GM23338 (cell line): Measurements from ENCODE around the gene ANXA7. TPM values are rescaled to one million over a fixed set of nuclear protein-coding genes. Genes with fewer than 3 reads are reported as not detected.
A peak's percentile ranks its signal among the peaks of the same experiment; 100 is the strongest.

Source experiments
- ATAC-seq: fragments of 200-7000 bp; cut with Tn5 transposase; 3 replicates; pipeline ENCODE4 v1.9.1; 2020
- DNase-seq: peaks from one replicate; pipeline ENCODE4 v3.0.0-alpha.2; 2015; ENCODE audit warnings: low spot score
- H2AFZ ChIP-seq: fragments of 200-600 bp; sonication (generic); 2 replicates; pipeline ENCODE4 v1.8.0; 2016; ENCODE audit warnings: antibody characterized with exemption, mild to moderate bottlenecking, moderate library complexity
- H3F3A ChIP-seq: fragments of 200-600 bp; sonication (generic); replicated peaks from 2 replicates; pipeline ENCODE4 v1.8.0; 2017; ENCODE audit warnings: antibody characterized with exemption, mixed run types, low read depth
- H3K27ac ChIP-seq: fragments of 200-600 bp; sonication (generic); 2 replicates; pipeline ENCODE4 v1.6.1; 2016; ENCODE audit warnings: low read depth
- H3K27me3 ChIP-seq: fragments of 200-600 bp; sonication (generic); 2 replicates; pipeline ENCODE4 v1.8.0; 2016; ENCODE audit warnings: mild to moderate bottlenecking, mixed run types, moderate library complexity; ENCODE audit not compliant: insufficient read depth
- H3K36me3 ChIP-seq: fragments of 200-600 bp; sonication (generic); 2 replicates; pipeline ENCODE4 v1.8.0; 2016; ENCODE audit warnings: mild to moderate bottlenecking; ENCODE audit not compliant: insufficient read depth
- H3K4me1 ChIP-seq: fragments of 200-600 bp; sonication (generic); 2 replicates; pipeline ENCODE4 v1.8.0; 2016; ENCODE audit warnings: mild to moderate bottlenecking, moderate library complexity; ENCODE audit not compliant: insufficient read depth
- H3K4me2 ChIP-seq: fragments of 200-600 bp; sonication (generic); 2 replicates; pipeline ENCODE4 v1.7.1; 2017; ENCODE audit warnings: mixed run types
- H3K4me3 ChIP-seq: fragments of 200-600 bp; sonication (generic); 2 replicates; pipeline ENCODE4 v1.6.1; 2016; ENCODE audit warnings: mixed run types
- H3K79me2 ChIP-seq: fragments of 200-600 bp; sonication (generic); replicated peaks from 2 replicates; pipeline ENCODE4 v1.8.0; 2017; ENCODE audit warnings: mild to moderate bottlenecking; ENCODE audit not compliant: insufficient read depth
- H3K9me2 ChIP-seq: fragments of 200-600 bp; sonication (generic); 2 replicates; pipeline ENCODE4 v1.8.0; 2017; ENCODE audit not compliant: insufficient read depth
- H4K20me1 ChIP-seq: fragments of 200-600 bp; sonication (generic); replicated peaks from 2 replicates; pipeline ENCODE4 v1.8.0; 2017; ENCODE audit warnings: mild to moderate bottlenecking; ENCODE audit not compliant: insufficient read depth
- H3K27ac Mint-ChIP-seq: 2 replicates; pipeline ENCODE4 v1.8.0; 2020; ENCODE audit warnings: inconsistent platforms, mild to moderate bottlenecking, moderate library complexity, mixed read lengths
- H3K27me3 Mint-ChIP-seq: 3 replicates; pipeline ENCODE4 v1.8.0; 2022; ENCODE audit warnings: low read depth, mild to moderate bottlenecking, moderate library complexity, mixed read lengths, inconsistent platforms; ENCODE audit not compliant: insufficient read depth, poor library complexity
- H3K36me3 Mint-ChIP-seq: 3 replicates; pipeline ENCODE4 v1.8.0; 2021; ENCODE audit warnings: low read depth, mild to moderate bottlenecking, inconsistent platforms, moderate library complexity, mixed read lengths
- H3K4me1 Mint-ChIP-seq: 3 replicates; pipeline ENCODE4 v1.8.0; 2020; ENCODE audit warnings: mild to moderate bottlenecking, inconsistent platforms, mixed read lengths
- H3K4me3 Mint-ChIP-seq: 3 replicates; pipeline ENCODE4 v1.8.0; 2021; ENCODE audit warnings: moderate library complexity, mild to moderate bottlenecking, inconsistent platforms, mixed read lengths
- H3K9me3 Mint-ChIP-seq: 3 replicates; pipeline ENCODE4 v1.8.0; 2020; ENCODE audit warnings: moderate library complexity, mild to moderate bottlenecking, inconsistent platforms, mixed read lengths
- CREB1 ChIP-seq: fragments of 250-450 bp; sonication (Bioruptor Pico); IDR thresholded peaks from 2 replicates; pipeline ENCODE4 v1.5.0; 2020; ENCODE audit warnings: low read depth, mild to moderate bottlenecking, moderate library complexity
- EZH2 ChIP-seq: fragments of 200-600 bp; sonication (generic); IDR thresholded peaks from one replicate; pipeline ENCODE4 v1.8.0; 2017; ENCODE audit warnings: antibody characterized with exemption, mild to moderate bottlenecking, low read depth; ENCODE audit not compliant: unreplicated experiment
- EZH2phosphoT487 ChIP-seq: fragments of 200-600 bp; sonication (generic); IDR thresholded peaks from one replicate; pipeline ENCODE4 v1.8.1; 2018; ENCODE audit warnings: antibody characterized with exemption; ENCODE audit not compliant: unreplicated experiment
- JUNB ChIP-seq: IDR thresholded peaks from one replicate; pipeline ENCODE4 v1.6.1; 2016; ENCODE audit warnings: antibody characterized with exemption; ENCODE audit not compliant: unreplicated experiment
- NANOG ChIP-seq: IDR thresholded peaks from 2 replicates; pipeline ENCODE4 v1.6.1; 2016; ENCODE audit warnings: antibody characterized with exemption, borderline replicate concordance
- POLR2AphosphoS5 ChIP-seq: IDR thresholded peaks from 2 replicates; pipeline ENCODE4 v1.6.1; 2016; ENCODE audit warnings: antibody characterized with exemption, low read depth
- STAT1 ChIP-seq: IDR thresholded peaks from one replicate; pipeline ENCODE4 v1.6.1; 2016; ENCODE audit warnings: antibody characterized with exemption; ENCODE audit not compliant: unreplicated experiment
- ZNF114 ChIP-seq: fragments of 250-450 bp; sonication (Bioruptor Pico); IDR thresholded peaks from 2 replicates; pipeline ENCODE4 v1.5.0; 2020; ENCODE audit warnings: mild to moderate bottlenecking, moderate library complexity
- ZNF331 ChIP-seq: fragments of 250-450 bp; sonication (Bioruptor Pico); IDR thresholded peaks from 2 replicates; pipeline ENCODE4 v1.5.0; 2020; ENCODE audit warnings: low read depth, mild to moderate bottlenecking, moderate library complexity
- polyA plus RNA-seq: library from polyadenylated mRNA; unstranded; fragments of >200 nt; fragmentation: Nextera tagmentation; extraction: Ambion mirVana; gene quantifications from 2 replicates; pipeline ENCODE4 v1.2.1, GENCODE V29; 2016
- total RNA-seq: library from RNA; depleted of rRNA; stranded (reverse); fragments of >200 nt; shearing (Covaris generic); gene quantifications from 2 replicates; pipeline ENCODE4 v1.2.3, GENCODE V29; 2014
- TF ChIP-seq, protein P1 (sequence below): fragments of 250-450 bp; sonication (Bioruptor Pico); IDR thresholded peaks from 2 replicates; pipeline ENCODE4 v1.5.0; 2020; ENCODE audit warnings: mild to moderate bottlenecking, moderate library complexity
- TF ChIP-seq, protein P2 (sequence below), 2 experiments: fragments of 200-600 bp in 1 of 2; sonication (generic) in 1 of 2; conservative IDR thresholded peaks; 2 replicates each; pipeline versions ENCODE4 v1.5.1 to v1.6.1; 2016 to 2017; ENCODE audit warnings: antibody characterized with exemption in 2 of 2, low read depth in 2 of 2, mild to moderate bottlenecking in 2 of 2, moderate library complexity in 1 of 2
- TF ChIP-seq, protein P3 (sequence below): IDR thresholded peaks from 2 replicates; pipeline ENCODE4 v1.6.1; 2016; ENCODE audit warnings: antibody characterized with exemption
- TF ChIP-seq, protein P4 (sequence below): IDR thresholded peaks from one replicate; pipeline ENCODE4 v1.6.1; 2018; ENCODE audit warnings: antibody characterized with exemption; ENCODE audit not compliant: unreplicated experiment

ANXA7 gene
- total and polyA plus RNA-seq, 2 experiments from 2014 or later, result 63.7 to 80.1 TPM

DNA sequence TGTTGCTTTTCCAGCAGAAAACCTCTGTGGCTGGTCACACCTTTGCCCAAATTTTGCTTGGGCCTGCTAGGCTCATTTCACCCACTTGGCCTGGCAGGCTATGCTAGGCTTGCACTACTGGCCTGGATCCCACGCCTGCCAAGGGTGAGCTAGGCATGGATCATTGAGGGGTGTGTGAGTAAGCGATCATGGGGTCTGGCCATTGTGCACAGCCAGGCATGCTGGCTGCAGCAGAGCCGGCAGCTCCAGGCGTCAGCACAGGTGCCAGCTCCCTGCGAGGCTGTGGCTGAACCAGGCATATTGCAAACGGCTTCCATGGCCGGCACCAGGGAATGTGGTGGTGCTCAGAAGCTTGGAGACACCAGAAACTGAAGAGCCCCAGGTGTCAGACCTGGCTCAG lies 74.4 kb downstream of the ANXA7 start:
- DNase-seq, result no peak
- Histone ChIP-seq H3K4me1 (peaks cover 4% of the 10 kb centered on the region; the same call in 1 of the 2 replicates), H2AFZ (peak overlapping the region; percentile 74; the same call in 1 of the 2 replicates), H3F3A (no peaks in the 10 kb centered on the region), H3K79me2 (no peaks in the 10 kb centered on the region), H3K27ac (no peak overlapping the region), H4K20me1 (no peaks in the 10 kb centered on the region), H3K9me2 (no peaks in the 10 kb centered on the region), H3K4me2 (no peak overlapping the region), H3K4me3 (no peak overlapping the region), H3K27me3 (no peaks in the 10 kb centered on the region), H3K36me3 (no peaks in the 10 kb centered on the region)
- Mint-ChIP-seq H3K27me3 (peaks cover 1% of the 10 kb centered on the region), H3K9me3 (no peaks in the 10 kb centered on the region; the same call in 2 of the 3 replicates), H3K4me3 (no peak overlapping the region), H3K36me3 (no peaks in the 10 kb centered on the region; the same call in 2 of the 3 replicates), H3K27ac (no peak overlapping the region), H3K4me1 (no peaks in the 10 kb centered on the region)
- no peak for TF ChIP-seq POLR2AphosphoS5
- no peak for TF ChIP-seq ZNF114 (CRISPR knock-in tag)
- no peak for TF ChIP-seq ZNF331 (CRISPR knock-in tag)
- TF ChIP-seq, protein P1, sequence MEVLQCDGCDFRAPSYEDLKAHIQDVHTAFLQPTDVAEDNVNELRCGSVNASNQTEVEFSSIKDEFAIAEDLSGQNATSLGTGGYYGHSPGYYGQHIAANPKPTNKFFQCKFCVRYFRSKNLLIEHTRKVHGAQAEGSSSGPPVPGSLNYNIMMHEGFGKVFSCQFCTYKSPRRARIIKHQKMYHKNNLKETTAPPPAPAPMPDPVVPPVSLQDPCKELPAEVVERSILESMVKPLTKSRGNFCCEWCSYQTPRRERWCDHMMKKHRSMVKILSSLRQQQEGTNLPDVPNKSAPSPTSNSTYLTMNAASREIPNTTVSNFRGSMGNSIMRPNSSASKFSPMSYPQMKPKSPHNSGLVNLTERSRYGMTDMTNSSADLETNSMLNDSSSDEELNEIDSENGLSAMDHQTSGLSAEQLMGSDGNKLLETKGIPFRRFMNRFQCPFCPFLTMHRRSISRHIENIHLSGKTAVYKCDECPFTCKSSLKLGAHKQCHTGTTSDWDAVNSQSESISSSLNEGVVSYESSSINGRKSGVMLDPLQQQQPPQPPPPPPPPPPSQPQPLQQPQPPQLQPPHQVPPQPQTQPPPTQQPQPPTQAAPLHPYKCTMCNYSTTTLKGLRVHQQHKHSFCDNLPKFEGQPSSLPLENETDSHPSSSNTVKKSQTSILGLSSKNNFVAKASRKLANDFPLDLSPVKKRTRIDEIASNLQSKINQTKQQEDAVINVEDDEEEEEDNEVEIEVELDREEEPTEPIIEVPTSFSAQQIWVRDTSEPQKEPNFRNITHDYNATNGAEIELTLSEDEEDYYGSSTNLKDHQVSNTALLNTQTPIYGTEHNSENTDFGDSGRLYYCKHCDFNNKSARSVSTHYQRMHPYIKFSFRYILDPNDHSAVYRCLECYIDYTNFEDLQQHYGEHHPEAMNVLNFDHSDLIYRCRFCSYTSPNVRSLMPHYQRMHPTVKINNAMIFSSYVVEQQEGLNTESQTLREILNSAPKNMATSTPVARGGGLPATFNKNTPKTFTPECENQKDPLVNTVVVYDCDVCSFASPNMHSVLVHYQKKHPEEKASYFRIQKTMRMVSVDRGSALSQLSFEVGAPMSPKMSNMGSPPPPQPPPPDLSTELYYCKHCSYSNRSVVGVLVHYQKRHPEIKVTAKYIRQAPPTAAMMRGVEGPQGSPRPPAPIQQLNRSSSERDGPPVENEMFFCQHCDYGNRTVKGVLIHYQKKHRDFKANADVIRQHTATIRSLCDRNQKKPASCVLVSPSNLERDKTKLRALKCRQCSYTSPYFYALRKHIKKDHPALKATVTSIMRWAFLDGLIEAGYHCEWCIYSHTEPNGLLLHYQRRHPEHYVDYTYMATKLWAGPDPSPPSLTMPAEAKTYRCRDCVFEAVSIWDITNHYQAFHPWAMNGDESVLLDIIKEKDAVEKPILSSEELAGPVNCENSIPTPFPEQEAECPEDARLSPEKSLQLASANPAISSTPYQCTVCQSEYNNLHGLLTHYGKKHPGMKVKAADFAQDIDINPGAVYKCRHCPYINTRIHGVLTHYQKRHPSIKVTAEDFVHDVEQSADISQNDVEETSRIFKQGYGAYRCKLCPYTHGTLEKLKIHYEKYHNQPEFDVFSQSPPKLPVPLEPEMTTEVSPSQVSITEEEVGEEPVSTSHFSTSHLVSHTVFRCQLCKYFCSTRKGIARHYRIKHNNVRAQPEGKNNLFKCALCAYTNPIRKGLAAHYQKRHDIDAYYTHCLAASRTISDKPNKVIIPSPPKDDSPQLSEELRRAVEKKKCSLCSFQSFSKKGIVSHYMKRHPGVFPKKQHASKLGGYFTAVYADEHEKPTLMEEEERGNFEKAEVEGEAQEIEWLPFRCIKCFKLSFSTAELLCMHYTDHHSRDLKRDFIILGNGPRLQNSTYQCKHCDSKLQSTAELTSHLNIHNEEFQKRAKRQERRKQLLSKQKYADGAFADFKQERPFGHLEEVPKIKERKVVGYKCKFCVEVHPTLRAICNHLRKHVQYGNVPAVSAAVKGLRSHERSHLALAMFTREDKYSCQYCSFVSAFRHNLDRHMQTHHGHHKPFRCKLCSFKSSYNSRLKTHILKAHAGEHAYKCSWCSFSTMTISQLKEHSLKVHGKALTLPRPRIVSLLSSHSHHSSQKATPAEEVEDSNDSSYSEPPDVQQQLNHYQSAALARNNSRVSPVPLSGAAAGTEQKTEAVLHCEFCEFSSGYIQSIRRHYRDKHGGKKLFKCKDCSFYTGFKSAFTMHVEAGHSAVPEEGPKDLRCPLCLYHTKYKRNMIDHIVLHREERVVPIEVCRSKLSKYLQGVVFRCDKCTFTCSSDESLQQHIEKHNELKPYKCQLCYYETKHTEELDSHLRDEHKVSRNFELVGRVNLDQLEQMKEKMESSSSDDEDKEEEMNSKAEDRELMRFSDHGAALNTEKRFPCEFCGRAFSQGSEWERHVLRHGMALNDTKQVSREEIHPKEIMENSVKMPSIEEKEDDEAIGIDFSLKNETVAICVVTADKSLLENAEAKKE (CRISPR knock-in tag), result no peak
- TF ChIP-seq EZH2phosphoT487, result no peak
- TF ChIP-seq, protein P2, sequence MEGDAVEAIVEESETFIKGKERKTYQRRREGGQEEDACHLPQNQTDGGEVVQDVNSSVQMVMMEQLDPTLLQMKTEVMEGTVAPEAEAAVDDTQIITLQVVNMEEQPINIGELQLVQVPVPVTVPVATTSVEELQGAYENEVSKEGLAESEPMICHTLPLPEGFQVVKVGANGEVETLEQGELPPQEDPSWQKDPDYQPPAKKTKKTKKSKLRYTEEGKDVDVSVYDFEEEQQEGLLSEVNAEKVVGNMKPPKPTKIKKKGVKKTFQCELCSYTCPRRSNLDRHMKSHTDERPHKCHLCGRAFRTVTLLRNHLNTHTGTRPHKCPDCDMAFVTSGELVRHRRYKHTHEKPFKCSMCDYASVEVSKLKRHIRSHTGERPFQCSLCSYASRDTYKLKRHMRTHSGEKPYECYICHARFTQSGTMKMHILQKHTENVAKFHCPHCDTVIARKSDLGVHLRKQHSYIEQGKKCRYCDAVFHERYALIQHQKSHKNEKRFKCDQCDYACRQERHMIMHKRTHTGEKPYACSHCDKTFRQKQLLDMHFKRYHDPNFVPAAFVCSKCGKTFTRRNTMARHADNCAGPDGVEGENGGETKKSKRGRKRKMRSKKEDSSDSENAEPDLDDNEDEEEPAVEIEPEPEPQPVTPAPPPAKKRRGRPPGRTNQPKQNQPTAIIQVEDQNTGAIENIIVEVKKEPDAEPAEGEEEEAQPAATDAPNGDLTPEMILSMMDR (conservative IDR thresholded peaks at IDR 0.05; ENCODE audit: low read depth in 2 of 2), result no peak
- TF ChIP-seq JUNB, result no peak
- no peak for TF ChIP-seq NANOG
- no peak for TF ChIP-seq EZH2
- TF ChIP-seq STAT1, result no peak
- TF ChIP-seq, protein P3, sequence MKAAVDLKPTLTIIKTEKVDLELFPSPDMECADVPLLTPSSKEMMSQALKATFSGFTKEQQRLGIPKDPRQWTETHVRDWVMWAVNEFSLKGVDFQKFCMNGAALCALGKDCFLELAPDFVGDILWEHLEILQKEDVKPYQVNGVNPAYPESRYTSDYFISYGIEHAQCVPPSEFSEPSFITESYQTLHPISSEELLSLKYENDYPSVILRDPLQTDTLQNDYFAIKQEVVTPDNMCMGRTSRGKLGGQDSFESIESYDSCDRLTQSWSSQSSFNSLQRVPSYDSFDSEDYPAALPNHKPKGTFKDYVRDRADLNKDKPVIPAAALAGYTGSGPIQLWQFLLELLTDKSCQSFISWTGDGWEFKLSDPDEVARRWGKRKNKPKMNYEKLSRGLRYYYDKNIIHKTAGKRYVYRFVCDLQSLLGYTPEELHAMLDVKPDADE, result no peak
- TF ChIP-seq CREB1, result no peak
- TF ChIP-seq, protein P4, sequence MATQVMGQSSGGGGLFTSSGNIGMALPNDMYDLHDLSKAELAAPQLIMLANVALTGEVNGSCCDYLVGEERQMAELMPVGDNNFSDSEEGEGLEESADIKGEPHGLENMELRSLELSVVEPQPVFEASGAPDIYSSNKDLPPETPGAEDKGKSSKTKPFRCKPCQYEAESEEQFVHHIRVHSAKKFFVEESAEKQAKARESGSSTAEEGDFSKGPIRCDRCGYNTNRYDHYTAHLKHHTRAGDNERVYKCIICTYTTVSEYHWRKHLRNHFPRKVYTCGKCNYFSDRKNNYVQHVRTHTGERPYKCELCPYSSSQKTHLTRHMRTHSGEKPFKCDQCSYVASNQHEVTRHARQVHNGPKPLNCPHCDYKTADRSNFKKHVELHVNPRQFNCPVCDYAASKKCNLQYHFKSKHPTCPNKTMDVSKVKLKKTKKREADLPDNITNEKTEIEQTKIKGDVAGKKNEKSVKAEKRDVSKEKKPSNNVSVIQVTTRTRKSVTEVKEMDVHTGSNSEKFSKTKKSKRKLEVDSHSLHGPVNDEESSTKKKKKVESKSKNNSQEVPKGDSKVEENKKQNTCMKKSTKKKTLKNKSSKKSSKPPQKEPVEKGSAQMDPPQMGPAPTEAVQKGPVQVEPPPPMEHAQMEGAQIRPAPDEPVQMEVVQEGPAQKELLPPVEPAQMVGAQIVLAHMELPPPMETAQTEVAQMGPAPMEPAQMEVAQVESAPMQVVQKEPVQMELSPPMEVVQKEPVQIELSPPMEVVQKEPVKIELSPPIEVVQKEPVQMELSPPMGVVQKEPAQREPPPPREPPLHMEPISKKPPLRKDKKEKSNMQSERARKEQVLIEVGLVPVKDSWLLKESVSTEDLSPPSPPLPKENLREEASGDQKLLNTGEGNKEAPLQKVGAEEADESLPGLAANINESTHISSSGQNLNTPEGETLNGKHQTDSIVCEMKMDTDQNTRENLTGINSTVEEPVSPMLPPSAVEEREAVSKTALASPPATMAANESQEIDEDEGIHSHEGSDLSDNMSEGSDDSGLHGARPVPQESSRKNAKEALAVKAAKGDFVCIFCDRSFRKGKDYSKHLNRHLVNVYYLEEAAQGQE, result no peak
- ATAC-seq, result peak; percentile 69
